Measurements from ENCODE around the gene DOCK1.

Gene DOCK1

GRCh38 chr10:127372361-127372760 is 467.1 kb downstream of the DOCK1 start:
- H3K4me3 ChIP-seq (ENCODE audit: low read length) = no peak overlapping the region
- TF ChIP-seq CTCF (conservative IDR thresholded peaks at IDR 0.05; ENCODE audit: low read depth, low read length) = no peak
- peak; percentile 50 for DNase-seq (ENCODE audit: low read depth)

- no peak overlapping the region for H3K4me3 ChIP-seq (ENCODE audit: low read length)
- TF ChIP-seq CTCF (conservative IDR thresholded peaks at IDR 0.05; ENCODE audit: low read depth, low read length) = no peak
- DNase-seq (ENCODE audit: low read depth) = no peak
These were observed 468.9 kb downstream of the DOCK1 start for GRCh38 chr10:127374074-127374680.

GRCh38 chr10:127374901-127375300 is 469.7 kb downstream of the DOCK1 start:
- DNase-seq (ENCODE audit: low read depth) = no peak
- H3K4me3 ChIP-seq (ENCODE audit: low read length) = no peak overlapping the region
- TF ChIP-seq CTCF (conservative IDR thresholded peaks at IDR 0.05; ENCODE audit: low read depth, low read length) = no peak

- no peak for TF ChIP-seq CTCF (conservative IDR thresholded peaks at IDR 0.05; ENCODE audit: low read depth, low read length)
These were observed 470.2 kb downstream of the DOCK1 start for GRCh38 chr10:127375461-127375860.

GRCh38 chr10:127376071-127376470 is 470.8 kb downstream of the DOCK1 start:
- no peak for TF ChIP-seq CTCF (conservative IDR thresholded peaks at IDR 0.05; ENCODE audit: low read depth, low read length)
- H3K4me3 ChIP-seq (ENCODE audit: low read length) = no peak overlapping the region
- DNase-seq (ENCODE audit: low read depth) = no peak

More at GRCh38 chr10:127375461-127375860, 470.2 kb downstream of the DOCK1 start:
- no peak for DNase-seq (ENCODE audit: low read depth)
- H3K4me3 ChIP-seq (ENCODE audit: low read length) = no peak overlapping the region

GRCh38 chr10:127378628-127379027 is 473.4 kb downstream of the DOCK1 start:
- H3K4me3 ChIP-seq (ENCODE audit: low read length) = no peak overlapping the region
- DNase-seq (ENCODE audit: low read depth) = no peak
- no peak for TF ChIP-seq CTCF (conservative IDR thresholded peaks at IDR 0.05; ENCODE audit: low read depth, low read length)

- no peak for TF ChIP-seq CTCF (conservative IDR thresholded peaks at IDR 0.05; ENCODE audit: low read depth, low read length)
- H3K4me3 ChIP-seq (ENCODE audit: low read length) = no peak overlapping the region
- DNase-seq (ENCODE audit: low read depth) = no peak
These were observed 479.3 kb downstream of the DOCK1 start for GRCh38 chr10:127384532-127384931.

Measured in retinal pigment epithelial cell (primary cell).